ENCODE measurements around the gene NAA80. TPM values are rescaled to one million over a fixed set of nuclear protein-coding genes. Genes with fewer than 3 reads are reported as not detected.

NAA80 gene
- total and polyA plus RNA-seq, 10 of the 15 experiments (the other 5 are each of a cell fraction or from before 2014, with no cell fraction given), result 0.48 to 12.7 (median 6.7) TPM

GRCh38 chr3:50320853-50321335 is 21.7 kb upstream of the NAA80 start:
- BruUV-seq (replicated peaks), result no TSS peak
- peak overlapping the region; percentile 70 for H3K4me3 ChIP-seq
- intact Hi-C loops (cut with micrococcal nuclease; ENCODE audit: unreplicated experiment), result loop anchor here (1.0 kb wide), 1 partner anchor 22 kb away; the partner anchor contains the start of genes HYAL3 and NAA80
- H3K9me3 ChIP-seq (replicated peaks; ENCODE audit: control insufficient read depth, insufficient read depth, low read length), result no peaks in the 10 kb centered on the region
- DNase-seq (ENCODE audit: low read depth, low spot score) (no peak), FAIRE-seq (no peak), ATAC-seq (peak; percentile 74)
- peaks cover 5% of the 10 kb centered on the region for H3K79me2 ChIP-seq (ENCODE audit: control insufficient read depth, insufficient read depth, low read length)
- peak overlapping the region; percentile 92 for H2AFZ ChIP-seq (ENCODE audit: control insufficient read depth, low read depth, low read length)
- H3K9ac ChIP-seq (ENCODE audit: control insufficient read depth, insufficient read depth, low read length), result peak overlapping the region; percentile 83
- peak overlapping the region; percentile 88 for H3K27ac ChIP-seq (ENCODE audit: control insufficient read depth, insufficient read depth)
- H4K20me1 ChIP-seq (ENCODE audit: control insufficient read depth, insufficient read depth), result no peaks in the 10 kb centered on the region
- no peaks in the 10 kb centered on the region for H3K27me3 ChIP-seq (replicated peaks in 1 of 2; ENCODE audit: control insufficient read depth in 2 of 2, insufficient read depth in 2 of 2, low read length in 1 of 2)
- H3K4me2 ChIP-seq (ENCODE audit: control insufficient read depth, insufficient read depth), result peak overlapping the region; percentile 64
- RAD21 ChIA-PET (ENCODE audit: unreplicated experiment), result interaction anchor here (0.6 to 1.6 kb wide), 7 partner anchors 16 to 232 kb away, joined by 3 to 6 read pairs (median 3); partner anchors contain the start of genes HYAL3, IFRD2, NAA80 and RBM5
- H3K36me3 ChIP-seq (ENCODE audit: control insufficient read depth in 2 of 2, insufficient read depth in 2 of 2, low read length in 1 of 2), result peaks cover 2 to 4% of the 10 kb centered on the region in 2 experiments; a peak in 2 of 4 replicates
- CTCF ChIA-PET, result interaction anchor here (0.5 to 5.1 kb wide), 5 partner anchors 15 to 48 kb away, joined by 3 to 72 read pairs (median 3); partner anchors contain the start of genes HYAL3, NAA80 and RASSF1
- SMC1A ChIA-PET (ENCODE audit: uncharacterized antibody, unreplicated experiment), result no interaction called here
- under 1% methylated on average over 38 of the region's 45 CpGs for WGBS (ENCODE audit: insufficient coverage, insufficient replicate concordance, low lambda C conversion rate, missing lambda C conversion rate)
- in situ Hi-C loops (cut with MboI), result no loop called here
- peaks cover 23% of the 10 kb centered on the region for H3K4me1 ChIP-seq (ENCODE audit: control insufficient read depth, insufficient read depth, low read length)
- POLR2A ChIA-PET, result interaction anchor here (0.5 to 2.0 kb wide), 5 partner anchors 15 to 1733 kb away, joined by 3 to 12 read pairs (median 4); partner anchors contain the start of genes HYAL3 and NAA80
- TF ChIP-seq SUZ12 (IDR thresholded peaks at IDR 0.05; ENCODE audit: unreplicated experiment) (no peak), CEBPZ (IDR thresholded peaks at IDR 0.05; ENCODE audit: low read depth, low read length) (no peak), FOXM1 (IDR thresholded peaks at IDR 0.05; ENCODE audit: low read depth, low read length) (no peak), GABPA (IDR thresholded peaks at IDR 0.05; ENCODE audit: low read depth) (no peak), STAT3 (IDR thresholded peaks at IDR 0.05; ENCODE audit: low read depth, low read length) (no peak), ETV6 (conservative IDR thresholded peaks at IDR 0.05 in 1 of 2, IDR thresholded peaks at IDR 0.05 in 1 of 2; ENCODE audit: borderline replicate concordance in 1 of 2, low read depth in 1 of 2) (no peak), JUND (IDR thresholded peaks at IDR 0.05; ENCODE audit: low read depth, low read length) (no peak), ZSCAN29 (IDR thresholded peaks at IDR 0.05) (no peak), MEF2B (IDR thresholded peaks at IDR 0.05; ENCODE audit: partially characterized antibody, poor library complexity, severe bottlenecking) (no peak)
- TF ChIP-seq, protein P1, sequence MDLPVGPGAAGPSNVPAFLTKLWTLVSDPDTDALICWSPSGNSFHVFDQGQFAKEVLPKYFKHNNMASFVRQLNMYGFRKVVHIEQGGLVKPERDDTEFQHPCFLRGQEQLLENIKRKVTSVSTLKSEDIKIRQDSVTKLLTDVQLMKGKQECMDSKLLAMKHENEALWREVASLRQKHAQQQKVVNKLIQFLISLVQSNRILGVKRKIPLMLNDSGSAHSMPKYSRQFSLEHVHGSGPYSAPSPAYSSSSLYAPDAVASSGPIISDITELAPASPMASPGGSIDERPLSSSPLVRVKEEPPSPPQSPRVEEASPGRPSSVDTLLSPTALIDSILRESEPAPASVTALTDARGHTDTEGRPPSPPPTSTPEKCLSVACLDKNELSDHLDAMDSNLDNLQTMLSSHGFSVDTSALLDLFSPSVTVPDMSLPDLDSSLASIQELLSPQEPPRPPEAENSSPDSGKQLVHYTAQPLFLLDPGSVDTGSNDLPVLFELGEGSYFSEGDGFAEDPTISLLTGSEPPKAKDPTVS (IDR thresholded peaks at IDR 0.05; ENCODE audit: low read depth, low read length), result no peak
- TF ChIP-seq, protein P2, sequence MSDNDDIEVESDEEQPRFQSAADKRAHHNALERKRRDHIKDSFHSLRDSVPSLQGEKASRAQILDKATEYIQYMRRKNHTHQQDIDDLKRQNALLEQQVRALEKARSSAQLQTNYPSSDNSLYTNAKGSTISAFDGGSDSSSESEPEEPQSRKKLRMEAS (IDR thresholded peaks at IDR 0.05; ENCODE audit: low read depth, low read length), result peak; percentile 42; the same call in 1 of the 2 replicates
- TF ChIP-seq, protein P3, sequence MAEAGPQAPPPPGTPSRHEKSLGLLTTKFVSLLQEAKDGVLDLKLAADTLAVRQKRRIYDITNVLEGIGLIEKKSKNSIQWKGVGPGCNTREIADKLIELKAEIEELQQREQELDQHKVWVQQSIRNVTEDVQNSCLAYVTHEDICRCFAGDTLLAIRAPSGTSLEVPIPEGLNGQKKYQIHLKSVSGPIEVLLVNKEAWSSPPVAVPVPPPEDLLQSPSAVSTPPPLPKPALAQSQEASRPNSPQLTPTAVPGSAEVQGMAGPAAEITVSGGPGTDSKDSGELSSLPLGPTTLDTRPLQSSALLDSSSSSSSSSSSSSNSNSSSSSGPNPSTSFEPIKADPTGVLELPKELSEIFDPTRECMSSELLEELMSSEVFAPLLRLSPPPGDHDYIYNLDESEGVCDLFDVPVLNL (IDR thresholded peaks at IDR 0.05; ENCODE audit: low read depth, low read length), result no peak
- TF ChIP-seq, protein P4, sequence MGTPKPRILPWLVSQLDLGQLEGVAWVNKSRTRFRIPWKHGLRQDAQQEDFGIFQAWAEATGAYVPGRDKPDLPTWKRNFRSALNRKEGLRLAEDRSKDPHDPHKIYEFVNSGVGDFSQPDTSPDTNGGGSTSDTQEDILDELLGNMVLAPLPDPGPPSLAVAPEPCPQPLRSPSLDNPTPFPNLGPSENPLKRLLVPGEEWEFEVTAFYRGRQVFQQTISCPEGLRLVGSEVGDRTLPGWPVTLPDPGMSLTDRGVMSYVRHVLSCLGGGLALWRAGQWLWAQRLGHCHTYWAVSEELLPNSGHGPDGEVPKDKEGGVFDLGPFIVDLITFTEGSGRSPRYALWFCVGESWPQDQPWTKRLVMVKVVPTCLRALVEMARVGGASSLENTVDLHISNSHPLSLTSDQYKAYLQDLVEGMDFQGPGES (IDR thresholded peaks at IDR 0.05), result no peak
- TF ChIP-seq, protein P5, sequence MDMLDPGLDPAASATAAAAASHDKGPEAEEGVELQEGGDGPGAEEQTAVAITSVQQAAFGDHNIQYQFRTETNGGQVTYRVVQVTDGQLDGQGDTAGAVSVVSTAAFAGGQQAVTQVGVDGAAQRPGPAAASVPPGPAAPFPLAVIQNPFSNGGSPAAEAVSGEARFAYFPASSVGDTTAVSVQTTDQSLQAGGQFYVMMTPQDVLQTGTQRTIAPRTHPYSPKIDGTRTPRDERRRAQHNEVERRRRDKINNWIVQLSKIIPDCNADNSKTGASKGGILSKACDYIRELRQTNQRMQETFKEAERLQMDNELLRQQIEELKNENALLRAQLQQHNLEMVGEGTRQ (IDR thresholded peaks at IDR 0.05; ENCODE audit: borderline replicate concordance, low read depth, low read length), result peak; percentile 10

Measured in GM12878 (cell line).